Endodermal cell (in vitro differentiated cells): ENCODE measurements around the gene MIA3. TPM values are rescaled to one million over a fixed set of nuclear protein-coding genes. Genes with fewer than 3 reads are reported as not detected.

Experiments used
- DNase-seq: peaks from one replicate; pipeline ENCODE4 v3.0.0-alpha.2; 2017
- H3K27ac ChIP-seq: 2 replicates; pipeline ENCODE4 v1.5.1; 2013; ENCODE audit warnings: mild to moderate bottlenecking, low read depth, low read length, moderate library complexity
- H3K27me3 ChIP-seq: 2 replicates; pipeline ENCODE4 v1.6.1; 2013; ENCODE audit warnings: mild to moderate bottlenecking, low read length, moderate library complexity; ENCODE audit not compliant: insufficient read depth, control insufficient read depth, poor library complexity, severe bottlenecking
- H3K36me3 ChIP-seq: 2 replicates; pipeline ENCODE4 v1.7.0; 2013; ENCODE audit warnings: mild to moderate bottlenecking, low read length, moderate library complexity; ENCODE audit not compliant: control insufficient read depth, insufficient read depth
- H3K4me1 ChIP-seq: one replicate; pipeline ENCODE4 v1.7.0; 2013; ENCODE audit warnings: low read length; ENCODE audit not compliant: control insufficient read depth, insufficient read depth
- H3K4me3 ChIP-seq: 2 replicates; pipeline ENCODE4 v1.5.1; 2013; ENCODE audit warnings: mild to moderate bottlenecking, low read length, moderate library complexity
- H3K9ac ChIP-seq: 2 replicates; pipeline ENCODE4 v1.6.1; 2013; ENCODE audit warnings: mild to moderate bottlenecking, low read length, moderate library complexity; ENCODE audit not compliant: poor library complexity, severe bottlenecking; ENCODE audit errors: extremely low read depth
- H3K9me3 ChIP-seq: 2 replicates; pipeline ENCODE4 v1.6.1; 2013; ENCODE audit warnings: mild to moderate bottlenecking, low read length, moderate library complexity; ENCODE audit not compliant: control insufficient read depth
- H3K27ac Mint-ChIP-seq: 2 replicates; pipeline ENCODE4 v1.8.0; 2020; ENCODE audit warnings: mixed read lengths
- H3K27me3 Mint-ChIP-seq: 2 replicates; pipeline ENCODE4 v1.8.0; 2021; ENCODE audit warnings: mild to moderate bottlenecking, mixed read lengths; ENCODE audit not compliant: insufficient read depth
- H3K36me3 Mint-ChIP-seq: 2 replicates; pipeline ENCODE4 v1.8.0; 2020; ENCODE audit warnings: low read depth, mixed read lengths
- H3K4me1 Mint-ChIP-seq: 2 replicates; pipeline ENCODE4 v1.8.0; 2020; ENCODE audit warnings: mixed read lengths
- H3K4me3 Mint-ChIP-seq: 2 replicates; pipeline ENCODE4 v1.8.0; 2020; ENCODE audit warnings: mild to moderate bottlenecking, moderate library complexity, mixed read lengths
- H3K9me3 Mint-ChIP-seq: 2 replicates; pipeline ENCODE4 v1.8.0; 2020; ENCODE audit warnings: mild to moderate bottlenecking, mixed read lengths
- WGBS, 2 experiments: methylation state at CpG; one replicate each; pipeline versions ENCODE4 v1.1.5 to v1.1.7; 2013; ENCODE audit warnings: missing lambda C conversion rate in 2 of 2, mixed read lengths in 1 of 2; ENCODE audit not compliant: insufficient coverage in 1 of 2, insufficient read length in 1 of 2; 5-methylcytosine and 5-hydroxymethylcytosine counted together
- total RNA-seq, 2 donors: library from RNA; stranded (reverse); fragmentation: NEBNext Ultra II Directional in 1 of 2; extraction: Animal tissue kit (Norgen Biotek cat#: 25700) in 1 of 2; gene quantifications; 2 replicates in 1 of 2; 3 replicates in 1 of 2; pipeline ENCODE4 v1.2.1, GENCODE V29; 2021
- TF ChIP-seq, protein P1 (sequence below): fragments of 200-600 bp; sonication (generic); conservative IDR thresholded peaks from 2 replicates; pipeline ENCODE4 v1.5.0; 2021; ENCODE audit warnings: antibody characterized with exemption, mild to moderate bottlenecking

Gene MIA3
- total RNA-seq, 2 donors from 2014 or later = 69.9 to 76.8 TPM

DNA sequence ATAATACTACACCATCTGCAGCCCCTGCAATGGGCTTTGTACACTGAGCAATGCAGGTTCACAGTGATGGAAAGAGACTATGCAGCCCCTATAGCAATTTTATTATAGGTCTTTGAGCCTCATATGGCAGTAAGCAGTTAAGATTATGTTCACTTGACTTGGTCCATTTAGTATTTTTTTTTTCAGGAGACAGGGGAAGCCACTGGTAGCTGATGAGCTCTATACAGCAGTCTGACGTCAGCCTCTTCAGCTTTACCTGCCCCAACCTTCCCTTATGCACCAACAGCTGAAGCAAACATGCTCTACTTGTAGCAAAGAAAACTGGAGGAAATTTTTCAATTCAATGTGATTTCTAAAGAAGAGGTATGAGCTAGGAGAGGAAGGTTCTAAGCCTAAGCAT, 62.2 kb downstream of the MIA3 start:
- Mint-ChIP-seq H3K27me3 (no peaks in the 10 kb centered on the region), H3K36me3 (peaks cover 38% of the 10 kb centered on the region), H3K4me1 (no peaks in the 10 kb centered on the region), H3K27ac (no peak overlapping the region), H3K4me3 (no peak overlapping the region), H3K9me3 (no peaks in the 10 kb centered on the region)
- DNase-seq = no peak
- Histone ChIP-seq H3K4me3 (no peak overlapping the region), H3K27ac (no peak overlapping the region), H3K9ac (no peak overlapping the region), H3K36me3 (peaks cover 77% of the 10 kb centered on the region), H3K9me3 (no peaks in the 10 kb centered on the region), H3K4me1 (no peaks in the 10 kb centered on the region), H3K27me3 (no peaks in the 10 kb centered on the region)
- 100% methylated on average over 1 of the region's 1 CpG for WGBS, 2 experiments
- TF ChIP-seq, protein P1, sequence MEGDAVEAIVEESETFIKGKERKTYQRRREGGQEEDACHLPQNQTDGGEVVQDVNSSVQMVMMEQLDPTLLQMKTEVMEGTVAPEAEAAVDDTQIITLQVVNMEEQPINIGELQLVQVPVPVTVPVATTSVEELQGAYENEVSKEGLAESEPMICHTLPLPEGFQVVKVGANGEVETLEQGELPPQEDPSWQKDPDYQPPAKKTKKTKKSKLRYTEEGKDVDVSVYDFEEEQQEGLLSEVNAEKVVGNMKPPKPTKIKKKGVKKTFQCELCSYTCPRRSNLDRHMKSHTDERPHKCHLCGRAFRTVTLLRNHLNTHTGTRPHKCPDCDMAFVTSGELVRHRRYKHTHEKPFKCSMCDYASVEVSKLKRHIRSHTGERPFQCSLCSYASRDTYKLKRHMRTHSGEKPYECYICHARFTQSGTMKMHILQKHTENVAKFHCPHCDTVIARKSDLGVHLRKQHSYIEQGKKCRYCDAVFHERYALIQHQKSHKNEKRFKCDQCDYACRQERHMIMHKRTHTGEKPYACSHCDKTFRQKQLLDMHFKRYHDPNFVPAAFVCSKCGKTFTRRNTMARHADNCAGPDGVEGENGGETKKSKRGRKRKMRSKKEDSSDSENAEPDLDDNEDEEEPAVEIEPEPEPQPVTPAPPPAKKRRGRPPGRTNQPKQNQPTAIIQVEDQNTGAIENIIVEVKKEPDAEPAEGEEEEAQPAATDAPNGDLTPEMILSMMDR = no peak

GRCh38 chr1:222691016-222691415, 73.1 kb downstream of the MIA3 start:
- Histone ChIP-seq H3K27me3 (no peaks in the 10 kb centered on the region), H3K4me3 (no peak overlapping the region), H3K4me1 (no peaks in the 10 kb centered on the region), H3K9me3 (no peaks in the 10 kb centered on the region), H3K9ac (no peak overlapping the region), H3K36me3 (peaks cover 52% of the 10 kb centered on the region), H3K27ac (no peak overlapping the region)
- no peak for DNase-seq
- Mint-ChIP-seq H3K27ac (no peak overlapping the region), H3K27me3 (no peaks in the 10 kb centered on the region), H3K9me3 (no peaks in the 10 kb centered on the region), H3K4me1 (peaks cover 2% of the 10 kb centered on the region), H3K4me3 (no peak overlapping the region), H3K36me3 (peaks cover 24% of the 10 kb centered on the region)
- TF ChIP-seq, protein P1 = no peak
- 100% methylated on average over 1 of the region's 1 CpG for WGBS, 2 experiments

DNA sequence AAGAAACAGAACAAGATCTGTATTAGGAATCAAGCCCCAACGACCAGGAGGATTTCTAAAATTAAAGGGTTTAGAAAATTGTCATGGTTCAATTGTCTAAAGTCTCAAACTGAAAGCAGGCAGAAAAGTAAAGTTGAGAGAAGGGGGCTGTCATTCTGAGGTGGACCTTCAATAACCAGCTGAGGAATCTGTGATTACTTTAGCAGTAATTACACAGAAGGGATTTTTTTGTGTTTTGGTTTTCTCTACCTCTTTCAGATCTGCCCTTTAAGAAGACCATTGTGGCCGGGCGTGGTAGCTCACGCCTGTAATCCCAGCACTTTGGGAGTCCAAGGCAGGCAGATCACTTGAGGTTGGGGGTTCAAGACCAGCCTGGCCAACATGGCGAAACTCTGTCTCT, 77.0 kb downstream of the MIA3 start:
- Histone ChIP-seq H3K36me3 (peaks cover 47% of the 10 kb centered on the region), H3K4me3 (no peak overlapping the region), H3K9ac (no peak overlapping the region), H3K27ac (no peak overlapping the region), H3K27me3 (no peaks in the 10 kb centered on the region), H3K4me1 (no peaks in the 10 kb centered on the region), H3K9me3 (peaks cover 12% of the 10 kb centered on the region)
- TF ChIP-seq, protein P1 = no peak
- Mint-ChIP-seq H3K4me1 (peaks cover 2% of the 10 kb centered on the region), H3K36me3 (peaks cover 23% of the 10 kb centered on the region), H3K4me3 (no peak overlapping the region), H3K27me3 (no peaks in the 10 kb centered on the region), H3K27ac (no peak overlapping the region), H3K9me3 (peaks cover 4% of the 10 kb centered on the region)
- WGBS, 2 experiments = 87 to 96% methylated on average over 4 to 5 of the region's 5 CpGs
- DNase-seq = no peak
